OCI-LY1 (cell line): ENCODE data around the gene ORM2.
A peak's percentile ranks its signal among the peaks of the same experiment; 100 is the strongest.

Experiments used
- H2AFZ ChIP-seq: fragments of 200-600 bp; sonication (generic), shearing (Covaris generic); 2 replicates; pipeline ENCODE4 v1.6.0; 2014; ENCODE audit warnings: antibody characterized with exemption, mild to moderate bottlenecking, low read length
- H3F3A ChIP-seq: fragments of 200-600 bp; sonication (generic), shearing (Covaris generic); 2 replicates; pipeline ENCODE4 v1.6.0; 2014; ENCODE audit warnings: mild to moderate bottlenecking, antibody characterized with exemption, low read length, moderate library complexity; ENCODE audit not compliant: insufficient read depth
- H3K27ac ChIP-seq: fragments of 200-600 bp; sonication (generic); 2 replicates; pipeline ENCODE4 v1.5.1; 2014; ENCODE audit warnings: low read length, mixed run types, mild to moderate bottlenecking, low read depth; ENCODE audit not compliant: poor library complexity, severe bottlenecking
- H3K27me3 ChIP-seq: fragments of 200-600 bp; sonication (generic); 2 replicates; pipeline ENCODE4 v1.6.0; 2014; ENCODE audit warnings: antibody characterized with exemption, mild to moderate bottlenecking, low read length, moderate library complexity; ENCODE audit not compliant: insufficient read depth
- H3K36me3 ChIP-seq: fragments of 200-600 bp; sonication (generic); 2 replicates; pipeline ENCODE4 v1.6.1; 2014; ENCODE audit warnings: mild to moderate bottlenecking, antibody characterized with exemption, low read length, moderate library complexity, mixed read lengths; ENCODE audit not compliant: insufficient read depth
- H3K4me1 ChIP-seq: fragments of 200-600 bp; sonication (generic); 2 replicates; pipeline ENCODE4 v1.5.1; 2014; ENCODE audit warnings: mild to moderate bottlenecking, low read length, moderate library complexity; ENCODE audit not compliant: insufficient read depth, severe bottlenecking
- H3K4me2 ChIP-seq: fragments of 200-600 bp; sonication (generic), shearing (Covaris generic); 2 replicates; pipeline ENCODE4 v1.6.1; 2014; ENCODE audit warnings: low read length
- H3K4me3 ChIP-seq: fragments of 200-600 bp; sonication (generic); 2 replicates; pipeline ENCODE4 v1.5.1; 2014; ENCODE audit warnings: low read length, low read depth, mild to moderate bottlenecking, mixed read lengths; ENCODE audit not compliant: poor library complexity, severe bottlenecking
- H3K79me2 ChIP-seq: fragments of 200-600 bp; shearing (Covaris generic); 2 replicates; pipeline ENCODE4 v1.6.1; 2016; ENCODE audit warnings: mixed run types, low read length, mixed read lengths; ENCODE audit not compliant: insufficient read depth
- H3K9ac ChIP-seq: fragments of 200-600 bp; sonication (generic), shearing (Covaris generic); 2 replicates; pipeline ENCODE4 v1.6.1; 2014; ENCODE audit warnings: mild to moderate bottlenecking, low read length, mixed read lengths
- H3K9me2 ChIP-seq: fragments of 200-600 bp; sonication (generic), shearing (Covaris generic); 2 replicates; pipeline ENCODE4 v1.6.1; 2014; ENCODE audit warnings: low read depth, mild to moderate bottlenecking, low read length, mixed read lengths
- H3K9me3 ChIP-seq: fragments of 200-600 bp; shearing (Covaris generic); 2 replicates; pipeline ENCODE4 v1.6.1; 2014; ENCODE audit warnings: low read length, mixed read lengths
- H4K20me1 ChIP-seq: fragments of 200-600 bp; sonication (generic), shearing (Covaris generic); 2 replicates; pipeline ENCODE4 v1.6.0; 2016; ENCODE audit warnings: mild to moderate bottlenecking, low read length; ENCODE audit not compliant: insufficient read depth
- CTCF ChIP-seq: fragments of 200-600 bp; sonication (generic), shearing (Covaris generic); IDR thresholded peaks from 2 replicates; pipeline ENCODE4 v1.5.1; 2017; ENCODE audit warnings: mild to moderate bottlenecking, antibody characterized with exemption, low read length, moderate library complexity, mixed read lengths
- EZH2 ChIP-seq: fragments of 200-600 bp; sonication (generic), shearing (Covaris generic); IDR thresholded peaks from 2 replicates; pipeline ENCODE4 v1.8.0; 2017; ENCODE audit warnings: borderline replicate concordance, mixed run types, mild to moderate bottlenecking, antibody characterized with exemption, low read length, moderate library complexity, mixed read lengths

Gene ORM2

GRCh38 chr9:114371343-114371944 lies 41.8 kb downstream of the ORM2 start:
- Histone ChIP-seq H2AFZ (no peak overlapping the region), H3K27ac (peak overlapping the region; percentile 99), H3F3A (peaks cover 6% of the 10 kb centered on the region), H3K27me3 (no peaks in the 10 kb centered on the region), H3K4me1 (peaks cover 91% of the 10 kb centered on the region), H3K9me2 (no peaks in the 10 kb centered on the region), H3K79me2 (no peaks in the 10 kb centered on the region), H3K9ac (peak overlapping the region; percentile 69; the same call in 1 of the 2 replicates), H3K4me2 (peak overlapping the region; percentile 59; the same call in 1 of the 2 replicates), H3K36me3 (peaks cover 51% of the 10 kb centered on the region; the same call in 1 of the 2 replicates), H3K4me3 (peak overlapping the region; percentile 31), H4K20me1 (no peaks in the 10 kb centered on the region), H3K9me3 (no peaks in the 10 kb centered on the region)
- TF ChIP-seq EZH2, result no peak
- no peak for TF ChIP-seq CTCF

GRCh38 chr9:114371973-114372917 lies 42.6 kb downstream of the ORM2 start:
- peaks cover 83% of the 10 kb centered on the region for H3K4me1 ChIP-seq
- H3K27ac ChIP-seq, result peak overlapping the region; percentile 99
- H2AFZ ChIP-seq, result no peak overlapping the region
- no peaks in the 10 kb centered on the region for H3K79me2 ChIP-seq
- peak overlapping the region; percentile 59 for H3K4me2 ChIP-seq
- H3K27me3 ChIP-seq, result no peaks in the 10 kb centered on the region
- H3K9me3 ChIP-seq, result no peaks in the 10 kb centered on the region
- peaks cover 56% of the 10 kb centered on the region for H3K36me3 ChIP-seq
- H3K4me3 ChIP-seq, result peak overlapping the region; percentile 31
- no peaks in the 10 kb centered on the region for H3K9me2 ChIP-seq
- H3F3A ChIP-seq, result peaks cover 4% of the 10 kb centered on the region; the same call in 1 of the 2 replicates
- H4K20me1 ChIP-seq, result no peaks in the 10 kb centered on the region
- TF ChIP-seq EZH2 (no peak), CTCF (no peak)
- peak overlapping the region; percentile 69 for H3K9ac ChIP-seq

GRCh38 chr9:114372921-114373448 lies 43.3 kb downstream of the ORM2 start:
- H3K27me3 ChIP-seq, result no peaks in the 10 kb centered on the region
- no peaks in the 10 kb centered on the region for H3K79me2 ChIP-seq
- peaks cover 55% of the 10 kb centered on the region for H3K36me3 ChIP-seq
- peaks cover 4% of the 10 kb centered on the region; the same call in 1 of the 2 replicates for H3F3A ChIP-seq
- H3K4me1 ChIP-seq, result peaks cover 76% of the 10 kb centered on the region
- peak overlapping the region; percentile 99 for H3K27ac ChIP-seq
- no peaks in the 10 kb centered on the region for H3K9me2 ChIP-seq
- H2AFZ ChIP-seq, result no peak overlapping the region
- H3K4me2 ChIP-seq, result peak overlapping the region; percentile 59
- H3K9me3 ChIP-seq, result no peaks in the 10 kb centered on the region
- H4K20me1 ChIP-seq, result no peaks in the 10 kb centered on the region
- no peak for TF ChIP-seq EZH2
- peak overlapping the region; percentile 31 for H3K4me3 ChIP-seq
- peak overlapping the region; percentile 69 for H3K9ac ChIP-seq
